Lower leg skin (tissue), 4 donors: ENCODE results near the gene RAD1. TPM values are rescaled to one million over a fixed set of nuclear protein-coding genes. Genes with fewer than 3 reads are reported as not detected.

Experiments
- DNase-seq, 2 donors: peaks; one replicate each; pipeline ENCODE4 v3.0.0-alpha.2; 2019; ENCODE audit warnings: low spot score in 2 of 2
- H3K4me3 ChIP-seq: fragments of 200-600 bp; sonication (generic); 2 replicates; pipeline ENCODE4 v1.5.1; 2017; ENCODE audit warnings: mild to moderate bottlenecking, low read depth; ENCODE audit not compliant: poor library complexity, severe bottlenecking
- POLR2A ChIP-seq, 2 donors: fragments of 450-650 bp; IDR thresholded peaks; one replicate each; pipeline ENCODE4 v1.6.1; 2016 to 2017; ENCODE audit warnings: antibody characterized with exemption in 2 of 2, mild to moderate bottlenecking in 1 of 2, moderate library complexity in 1 of 2
- WGBS, 2 donors: methylation state at CpG; one replicate each; pipeline ENCODE4 v1.1.5; 2018; 5-methylcytosine and 5-hydroxymethylcytosine counted together
- intact Hi-C: fragments of 100-400 bp; cut with DNase I; formaldehyde crosslinking; loops from one replicate; pipeline ENCODE4 v1.15.0; 2023; ENCODE audit warnings: low total_unique reads
- total RNA-seq, 4 donors: library from RNA; depleted of rRNA; stranded (reverse); fragments of >200 nt; gene quantifications; one replicate each; pipeline ENCODE4 v1.1.0, GENCODE V29; 2016
- TF ChIP-seq, protein P1 (sequence below), 3 donors: fragments of 450-650 bp; IDR thresholded peaks; one replicate each; pipeline ENCODE4 v1.5.1; 2016; ENCODE audit warnings: antibody characterized with exemption in 3 of 3, mild to moderate bottlenecking in 3 of 3, moderate library complexity in 2 of 3

Gene RAD1
- total RNA-seq, 4 donors from 2014 or later: 10.6 to 27.0 (median 14.6) TPM

DNA sequence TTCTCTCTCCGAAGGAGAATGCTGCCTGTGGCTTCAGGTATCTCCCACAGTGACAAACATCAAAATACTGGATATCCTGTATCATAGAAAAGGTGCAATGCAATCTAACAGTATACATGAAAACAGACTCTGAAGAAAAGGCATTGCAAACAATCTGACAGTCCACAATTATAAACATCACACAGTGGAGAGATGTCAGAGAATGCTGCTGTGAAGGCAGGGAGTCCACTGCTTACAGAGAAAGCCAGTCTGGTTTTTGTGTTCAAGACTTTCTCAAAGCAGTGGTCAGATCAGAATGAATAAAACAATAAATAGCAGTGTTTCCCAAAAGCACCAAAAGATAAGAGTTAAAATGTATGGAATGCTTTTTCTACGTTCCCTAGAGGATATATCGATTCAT lies 47.6 kb downstream of the RAD1 start:
- TF ChIP-seq POLR2A (IDR thresholded peaks at IDR 0.05): no peak
- TF ChIP-seq, protein P1, sequence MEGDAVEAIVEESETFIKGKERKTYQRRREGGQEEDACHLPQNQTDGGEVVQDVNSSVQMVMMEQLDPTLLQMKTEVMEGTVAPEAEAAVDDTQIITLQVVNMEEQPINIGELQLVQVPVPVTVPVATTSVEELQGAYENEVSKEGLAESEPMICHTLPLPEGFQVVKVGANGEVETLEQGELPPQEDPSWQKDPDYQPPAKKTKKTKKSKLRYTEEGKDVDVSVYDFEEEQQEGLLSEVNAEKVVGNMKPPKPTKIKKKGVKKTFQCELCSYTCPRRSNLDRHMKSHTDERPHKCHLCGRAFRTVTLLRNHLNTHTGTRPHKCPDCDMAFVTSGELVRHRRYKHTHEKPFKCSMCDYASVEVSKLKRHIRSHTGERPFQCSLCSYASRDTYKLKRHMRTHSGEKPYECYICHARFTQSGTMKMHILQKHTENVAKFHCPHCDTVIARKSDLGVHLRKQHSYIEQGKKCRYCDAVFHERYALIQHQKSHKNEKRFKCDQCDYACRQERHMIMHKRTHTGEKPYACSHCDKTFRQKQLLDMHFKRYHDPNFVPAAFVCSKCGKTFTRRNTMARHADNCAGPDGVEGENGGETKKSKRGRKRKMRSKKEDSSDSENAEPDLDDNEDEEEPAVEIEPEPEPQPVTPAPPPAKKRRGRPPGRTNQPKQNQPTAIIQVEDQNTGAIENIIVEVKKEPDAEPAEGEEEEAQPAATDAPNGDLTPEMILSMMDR (IDR thresholded peaks at IDR 0.05): no peak
- no peak overlapping the region for H3K4me3 ChIP-seq
- intact Hi-C loops: no loop called here
- WGBS, 2 donors: 86 to 90% methylated on average over 3 of the region's 3 CpGs
- no peak for DNase-seq

DNA sequence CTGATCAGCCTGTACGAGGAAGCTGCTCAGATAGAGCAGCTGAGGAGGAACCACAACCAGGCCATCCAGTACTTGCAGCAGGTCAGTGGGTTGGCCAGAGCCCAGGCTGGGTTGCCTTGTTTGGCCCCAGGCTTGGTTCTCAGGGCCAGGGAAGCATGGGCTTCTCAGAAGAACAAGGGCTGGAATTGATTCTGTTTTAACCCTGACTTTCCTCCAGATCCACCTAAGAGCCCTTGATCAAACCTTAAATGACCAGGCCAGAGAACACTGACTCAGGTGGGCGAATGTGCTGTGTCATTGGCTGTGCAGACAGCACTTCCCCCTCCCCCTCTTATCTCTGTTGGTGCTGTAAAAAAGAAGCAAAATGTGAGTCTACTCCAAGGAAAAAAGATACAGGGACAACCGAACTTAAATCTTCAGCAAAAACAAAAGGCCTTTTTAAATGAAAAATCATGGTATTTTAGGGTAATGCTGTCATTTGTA lies 48.3 kb downstream of the RAD1 start:
- TF ChIP-seq, protein P1 (IDR thresholded peaks at IDR 0.05): no peak
- no peak for TF ChIP-seq POLR2A (IDR thresholded peaks at IDR 0.05)
- intact Hi-C loops: no loop called here
- H3K4me3 ChIP-seq: no peak overlapping the region
- DNase-seq: peak in 1 of 2 donors; percentile 18
- WGBS, 2 donors: 81 to 87% methylated on average over 3 of the region's 3 CpGs

DNA sequence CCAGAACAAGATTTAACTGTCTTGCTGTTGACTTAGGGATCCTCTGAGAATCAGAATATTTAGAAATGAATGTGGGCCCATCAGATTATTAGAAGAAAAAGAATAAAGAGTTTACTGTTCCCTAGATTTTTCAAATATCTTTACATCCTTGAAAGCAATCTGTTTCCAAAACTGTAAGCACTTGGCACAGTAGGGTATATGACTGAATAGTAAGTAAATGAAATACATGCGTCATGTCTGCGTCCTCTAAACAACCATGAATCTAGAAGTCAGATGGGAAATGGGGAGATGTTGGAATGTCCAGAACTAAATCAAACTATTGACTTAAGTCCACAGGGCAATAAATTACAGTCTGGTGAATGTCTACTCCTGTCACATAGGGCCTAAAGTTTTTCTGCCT lies 50.2 kb downstream of the RAD1 start:
- intact Hi-C loops: no loop called here
- TF ChIP-seq POLR2A (IDR thresholded peaks at IDR 0.05): no peak
- TF ChIP-seq, protein P1 (IDR thresholded peaks at IDR 0.05): no peak
- DNase-seq: no peak
- WGBS, 2 donors: 84 to 92% methylated on average over 2 of the region's 2 CpGs
- no peak overlapping the region for H3K4me3 ChIP-seq

DNA sequence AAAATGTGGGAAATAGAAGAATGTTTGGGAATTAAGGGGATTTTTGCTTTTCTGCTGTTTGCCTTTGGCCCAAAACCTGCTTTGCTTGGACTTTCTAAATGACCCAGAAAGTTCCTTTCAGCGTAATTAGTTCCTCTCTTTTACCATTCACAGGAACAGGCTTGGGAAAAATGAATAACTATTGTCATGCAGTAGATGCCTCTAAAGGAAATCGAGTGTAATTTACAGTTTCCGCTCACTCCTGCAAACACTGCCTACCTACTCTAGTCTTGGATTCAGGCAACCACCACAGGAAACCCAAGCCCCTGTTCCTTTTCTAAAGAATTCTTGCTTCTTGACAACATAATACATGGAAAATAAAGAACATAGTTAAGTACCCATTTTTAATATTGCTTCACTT lies 51.4 kb downstream of the RAD1 start:
- intact Hi-C loops: no loop called here
- TF ChIP-seq, protein P1 (IDR thresholded peaks at IDR 0.05): no peak
- no peak for TF ChIP-seq POLR2A (IDR thresholded peaks at IDR 0.05)
- no peak for DNase-seq
- H3K4me3 ChIP-seq: no peak overlapping the region
- 56 to 67% methylated on average over 3 of the region's 3 CpGs for WGBS, 2 donors

DNA sequence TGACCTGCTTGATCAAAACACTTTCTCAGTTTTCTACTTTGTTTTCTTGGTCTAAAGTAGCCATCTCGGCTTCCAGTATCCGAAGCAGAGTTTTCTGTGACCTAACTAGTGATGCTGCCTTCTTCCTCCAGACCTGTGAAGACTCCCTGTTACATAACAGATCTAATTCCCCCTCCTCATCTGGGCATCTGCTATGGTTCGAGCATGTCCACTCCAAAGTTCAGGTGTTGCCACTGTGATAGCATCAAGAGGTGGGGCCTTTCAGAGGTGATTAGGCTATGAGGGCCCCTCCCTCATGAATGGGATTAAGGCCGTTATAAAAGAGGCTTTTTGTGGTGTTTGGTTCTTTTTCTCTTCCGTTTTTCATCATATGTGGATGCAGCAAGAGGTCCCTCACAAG lies 56.1 kb downstream of the RAD1 start:
- DNase-seq: no peak
- 91 to 96% methylated on average over 5 of the region's 5 CpGs for WGBS, 2 donors
- intact Hi-C loops: no loop called here
- no peak overlapping the region for H3K4me3 ChIP-seq
- TF ChIP-seq, protein P1 (IDR thresholded peaks at IDR 0.05): no peak
- no peak for TF ChIP-seq POLR2A (IDR thresholded peaks at IDR 0.05)

DNA sequence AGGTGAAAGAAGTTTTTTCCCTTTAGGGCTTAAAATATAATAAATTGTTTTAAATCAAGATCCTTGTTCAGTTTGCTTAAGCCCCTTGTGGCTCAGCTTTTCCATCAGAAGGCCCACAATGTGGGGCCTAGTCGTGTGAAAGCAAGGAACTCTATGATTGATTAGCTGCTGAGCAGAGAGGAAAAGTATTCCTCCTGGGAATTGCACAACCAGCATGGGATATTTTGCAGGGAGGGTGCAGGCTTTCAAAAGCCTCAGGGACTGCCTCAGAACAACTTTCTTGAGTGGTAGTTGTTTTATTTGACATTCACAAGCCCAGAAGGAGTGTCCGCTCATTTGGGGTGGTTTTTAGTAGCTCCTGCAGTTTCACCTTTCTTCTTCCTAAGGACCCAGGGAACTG lies 56.5 kb downstream of the RAD1 start:
- WGBS, 2 donors: 33 to 59% methylated on average over 2 of the region's 2 CpGs
- intact Hi-C loops: no loop called here
- TF ChIP-seq POLR2A (IDR thresholded peaks at IDR 0.05): no peak
- TF ChIP-seq, protein P1 (IDR thresholded peaks at IDR 0.05): no peak

More for the DNA sequence above, 56.5 kb downstream of the RAD1 start:
- no peak overlapping the region for H3K4me3 ChIP-seq
- no peak for DNase-seq
